ENCODE measurements around the gene CANX.

DNA sequence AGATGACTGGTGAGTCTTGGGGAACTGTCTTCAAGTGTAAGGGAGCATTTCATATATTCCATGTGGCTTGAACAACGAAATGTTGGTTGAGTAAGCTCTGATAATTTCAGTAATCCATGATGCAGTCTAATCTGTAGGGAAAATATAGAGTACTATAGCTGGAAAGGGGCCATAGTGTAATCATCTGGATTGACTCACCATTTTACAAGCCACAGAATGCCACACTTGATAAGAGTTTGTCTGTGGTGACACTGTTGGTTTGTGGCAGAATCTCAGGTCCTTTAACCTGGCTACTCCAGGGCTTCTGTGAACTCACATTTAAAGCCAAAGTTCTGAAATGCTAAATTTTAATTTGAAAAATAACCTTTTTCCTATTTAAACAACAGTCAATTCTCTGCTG, 17.5 kb downstream of the CANX start:
- TF ChIP-seq, protein P1, sequence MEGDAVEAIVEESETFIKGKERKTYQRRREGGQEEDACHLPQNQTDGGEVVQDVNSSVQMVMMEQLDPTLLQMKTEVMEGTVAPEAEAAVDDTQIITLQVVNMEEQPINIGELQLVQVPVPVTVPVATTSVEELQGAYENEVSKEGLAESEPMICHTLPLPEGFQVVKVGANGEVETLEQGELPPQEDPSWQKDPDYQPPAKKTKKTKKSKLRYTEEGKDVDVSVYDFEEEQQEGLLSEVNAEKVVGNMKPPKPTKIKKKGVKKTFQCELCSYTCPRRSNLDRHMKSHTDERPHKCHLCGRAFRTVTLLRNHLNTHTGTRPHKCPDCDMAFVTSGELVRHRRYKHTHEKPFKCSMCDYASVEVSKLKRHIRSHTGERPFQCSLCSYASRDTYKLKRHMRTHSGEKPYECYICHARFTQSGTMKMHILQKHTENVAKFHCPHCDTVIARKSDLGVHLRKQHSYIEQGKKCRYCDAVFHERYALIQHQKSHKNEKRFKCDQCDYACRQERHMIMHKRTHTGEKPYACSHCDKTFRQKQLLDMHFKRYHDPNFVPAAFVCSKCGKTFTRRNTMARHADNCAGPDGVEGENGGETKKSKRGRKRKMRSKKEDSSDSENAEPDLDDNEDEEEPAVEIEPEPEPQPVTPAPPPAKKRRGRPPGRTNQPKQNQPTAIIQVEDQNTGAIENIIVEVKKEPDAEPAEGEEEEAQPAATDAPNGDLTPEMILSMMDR (IDR thresholded peaks at IDR 0.05), result no peak
- TF ChIP-seq EZH2 (IDR thresholded peaks at IDR 0.05) (no peak), EZH2phosphoT487 (IDR thresholded peaks at IDR 0.05) (no peak)
